SIG-M5 (cell line): Measurements from ENCODE around the gene ADGRG1.

Source experiments
- DNase-seq: peaks from one replicate; lab custom pipeline; 2025; lab: John Stamatoyannopoulos, UW

The ADGRG1 gene

GRCh38 chr16:57635266-57636097 lies 7.1 kb downstream of the ADGRG1 start:
- DNase-seq, result no peak

- DNase-seq, result no peak
These were observed 7.8 kb downstream of the ADGRG1 start for GRCh38 chr16:57636184-57636583.

- DNase-seq, result no peak
These were observed 8.6 kb downstream of the ADGRG1 start for GRCh38 chr16:57637020-57637419.

GRCh38 chr16:57637424-57637823 lies 9.0 kb downstream of the ADGRG1 start:
- DNase-seq, result no peak

GRCh38 chr16:57637965-57638364 lies 9.5 kb downstream of the ADGRG1 start:
- DNase-seq, result no peak

DNA sequence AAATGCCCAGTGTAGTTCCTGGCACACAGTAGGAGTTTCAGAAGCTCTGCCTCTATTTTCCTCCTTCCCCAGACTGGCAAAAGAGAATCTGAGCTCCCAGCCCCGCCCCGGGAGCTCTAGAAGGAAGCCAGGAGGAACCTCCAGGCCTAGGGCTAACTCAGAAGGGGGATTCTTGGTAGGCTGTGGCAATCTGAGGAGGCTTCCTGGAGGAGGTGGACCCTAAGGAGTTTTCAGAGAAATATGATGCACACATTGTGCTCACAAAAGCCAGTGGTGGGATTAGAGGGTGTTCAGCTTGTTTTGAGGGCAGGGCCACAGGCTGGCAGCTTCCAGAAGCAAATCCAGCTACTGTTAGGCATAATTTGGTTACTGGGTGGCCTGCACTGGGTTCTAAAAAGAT lies 10.0 kb downstream of the ADGRG1 start:
- DNase-seq, result no peak

DNA sequence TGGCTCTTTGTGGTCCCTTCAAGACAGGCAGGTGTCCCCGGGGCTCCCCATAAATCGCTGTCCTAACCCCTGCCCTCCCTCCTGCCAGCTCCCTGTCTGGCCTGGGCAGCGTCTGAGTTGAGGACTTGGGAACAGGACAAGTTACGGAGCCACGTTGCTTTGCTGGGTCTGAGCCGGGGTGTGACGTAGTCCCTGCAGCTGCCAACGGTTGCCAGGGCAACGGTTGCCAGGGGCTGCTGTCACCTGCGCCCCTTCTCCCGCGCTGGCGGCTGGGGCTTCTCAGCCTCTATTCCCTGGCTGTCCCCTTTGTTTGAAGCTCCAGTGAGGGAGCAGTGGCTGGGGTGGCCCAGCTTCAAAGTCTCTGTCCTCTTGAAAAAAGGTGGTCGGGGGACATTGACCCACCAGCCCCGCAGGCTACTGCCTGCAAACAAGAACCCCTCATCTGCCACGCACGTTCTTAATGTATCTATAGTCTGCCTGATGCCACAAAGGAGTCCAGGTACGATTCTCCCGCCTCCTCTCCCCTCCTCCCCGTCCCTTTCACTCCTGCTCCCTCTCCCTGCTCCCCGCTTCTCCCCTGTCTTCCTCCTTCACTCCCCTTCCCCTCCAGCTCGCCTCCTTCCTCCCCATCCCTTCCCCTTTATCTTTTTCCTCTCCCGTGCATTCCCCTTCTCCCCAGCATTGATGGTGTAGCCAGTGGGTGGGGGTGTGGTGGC lies 10.9 kb downstream of the ADGRG1 start:
- DNase-seq, result no peak

GRCh38 chr16:57640185-57640584 lies 11.8 kb downstream of the ADGRG1 start:
- no peak for DNase-seq

DNA sequence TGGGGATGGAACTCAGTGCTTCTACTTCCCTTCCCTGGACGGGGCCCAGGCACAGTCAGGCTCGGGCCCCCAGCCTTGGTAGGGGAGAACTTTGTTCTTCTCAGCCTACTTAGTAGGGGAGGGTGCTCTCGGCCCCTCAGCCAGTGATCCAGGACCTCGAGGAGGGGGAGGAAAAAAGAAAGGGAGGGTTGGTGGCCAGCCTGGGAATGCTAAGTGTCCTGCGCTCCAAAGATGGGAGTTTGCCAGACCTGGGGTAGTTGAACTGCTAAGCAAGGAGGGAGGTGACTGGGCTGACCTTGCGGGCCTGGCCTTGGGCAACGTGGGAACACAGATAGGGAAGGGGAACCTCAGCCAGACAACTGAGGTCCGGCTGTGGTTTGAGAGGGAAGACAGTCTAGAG lies 12.2 kb downstream of the ADGRG1 start:
- no peak for DNase-seq

DNA sequence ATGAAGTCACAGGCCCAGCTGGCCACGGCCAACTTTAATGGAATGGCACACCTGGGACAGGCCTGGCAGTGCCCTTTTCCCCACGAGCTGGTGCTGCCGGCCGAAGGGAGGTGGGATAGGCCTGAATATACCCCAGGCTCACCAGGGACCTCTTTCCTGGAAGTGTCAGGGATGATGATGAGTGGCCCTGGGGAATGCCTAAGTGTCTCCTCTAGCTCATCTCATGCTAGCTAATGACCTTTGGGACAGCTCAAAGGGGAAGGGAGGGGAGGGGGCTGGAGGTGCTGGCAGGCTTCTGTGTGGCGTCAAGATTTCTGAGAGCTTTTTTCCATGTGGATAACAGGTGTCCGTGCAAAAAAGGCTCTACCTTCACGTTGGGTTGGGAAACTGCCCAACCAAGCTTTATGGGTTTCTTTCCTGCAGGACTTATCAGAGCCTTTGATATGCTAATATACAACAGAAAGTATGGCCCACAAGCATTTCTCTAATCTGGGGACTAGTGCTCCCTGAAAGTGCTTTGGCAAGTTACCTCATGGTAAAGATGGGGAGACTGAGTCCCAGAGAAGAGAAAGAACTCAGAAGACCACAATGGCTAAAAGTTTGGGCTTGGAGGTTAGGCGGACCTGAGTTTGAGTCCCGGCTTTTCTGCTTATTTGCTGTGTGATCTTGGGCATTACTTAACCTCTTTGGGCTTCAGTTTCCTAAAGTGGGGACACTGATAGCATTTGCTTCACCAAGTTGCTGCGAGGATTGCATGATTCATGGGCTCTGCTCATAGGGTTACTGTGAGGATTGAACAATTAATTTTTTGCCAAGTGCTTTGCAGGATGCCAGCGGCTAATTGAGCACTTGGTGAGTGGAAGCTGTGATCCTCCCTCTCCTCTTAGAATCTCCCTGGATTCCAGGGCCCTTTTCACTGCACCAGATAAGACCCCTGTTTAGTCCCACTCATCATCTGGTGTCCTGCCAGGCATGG lies 14.0 kb downstream of the ADGRG1 start:
- DNase-seq, result no peak

DNA sequence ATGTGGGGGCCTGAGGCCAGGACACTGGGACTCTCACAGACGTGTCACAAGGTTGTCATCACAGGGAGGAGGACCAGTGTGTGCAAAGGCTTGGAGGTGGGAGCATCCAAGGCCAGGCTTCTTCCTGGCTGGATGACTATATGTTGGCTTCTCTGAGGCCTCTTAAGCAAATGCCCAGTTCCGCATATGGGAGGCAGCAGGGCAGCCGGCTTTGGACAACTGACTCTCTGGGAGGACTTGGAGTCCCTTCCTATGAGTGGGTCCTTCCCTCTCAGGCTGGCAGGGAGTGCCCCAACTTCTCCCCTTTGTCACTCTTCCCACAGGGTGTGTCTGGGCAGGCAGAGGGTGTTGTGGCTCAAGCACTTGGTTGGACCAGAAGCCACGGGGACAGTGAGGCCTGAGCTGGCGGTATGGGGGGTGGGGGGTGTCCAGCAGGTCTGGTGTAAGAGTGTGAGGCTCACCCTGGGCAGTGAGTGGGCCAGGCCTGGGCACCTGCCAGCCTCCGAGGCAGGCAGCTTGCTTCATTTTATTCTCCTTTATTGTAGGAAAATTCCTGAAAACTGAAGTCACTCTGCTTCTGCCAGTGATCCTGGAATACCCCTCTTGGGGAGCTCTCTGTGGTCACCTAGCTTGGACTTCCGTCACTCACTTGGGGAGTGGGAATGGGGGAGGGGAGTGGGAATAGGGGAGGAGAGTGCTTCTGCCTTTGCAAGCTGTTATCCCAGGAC lies 14.9 kb downstream of the ADGRG1 start:
- DNase-seq, result no peak

- no peak for DNase-seq
These were observed 15.5 kb downstream of the ADGRG1 start for GRCh38 chr16:57643910-57644309.

GRCh38 chr16:57644383-57645014 lies 16.1 kb downstream of the ADGRG1 start:
- DNase-seq, result no peak

DNA sequence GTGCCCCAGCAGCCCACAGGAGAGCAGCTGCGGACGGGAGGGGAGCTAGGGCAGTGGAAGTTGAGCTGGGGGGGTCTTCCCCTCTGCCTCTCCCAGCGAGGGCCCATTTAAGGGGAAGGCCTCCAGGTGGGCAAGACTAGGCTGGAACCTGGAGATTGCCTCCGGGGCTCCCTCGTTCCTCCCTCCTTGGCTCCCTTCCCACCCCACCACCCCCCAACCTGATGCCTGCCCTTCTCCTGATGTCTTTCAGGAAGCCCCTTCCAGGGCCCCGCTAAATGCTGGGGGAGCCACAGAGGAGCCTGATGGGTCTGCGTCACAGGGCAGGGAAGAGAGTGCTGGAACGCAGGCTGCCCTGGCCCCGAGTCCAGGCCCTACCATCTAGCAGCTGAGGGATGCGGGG lies 16.7 kb downstream of the ADGRG1 start:
- DNase-seq, result no peak

- no peak for DNase-seq
These were observed 17.4 kb downstream of the ADGRG1 start for GRCh38 chr16:57645691-57646387.

DNA sequence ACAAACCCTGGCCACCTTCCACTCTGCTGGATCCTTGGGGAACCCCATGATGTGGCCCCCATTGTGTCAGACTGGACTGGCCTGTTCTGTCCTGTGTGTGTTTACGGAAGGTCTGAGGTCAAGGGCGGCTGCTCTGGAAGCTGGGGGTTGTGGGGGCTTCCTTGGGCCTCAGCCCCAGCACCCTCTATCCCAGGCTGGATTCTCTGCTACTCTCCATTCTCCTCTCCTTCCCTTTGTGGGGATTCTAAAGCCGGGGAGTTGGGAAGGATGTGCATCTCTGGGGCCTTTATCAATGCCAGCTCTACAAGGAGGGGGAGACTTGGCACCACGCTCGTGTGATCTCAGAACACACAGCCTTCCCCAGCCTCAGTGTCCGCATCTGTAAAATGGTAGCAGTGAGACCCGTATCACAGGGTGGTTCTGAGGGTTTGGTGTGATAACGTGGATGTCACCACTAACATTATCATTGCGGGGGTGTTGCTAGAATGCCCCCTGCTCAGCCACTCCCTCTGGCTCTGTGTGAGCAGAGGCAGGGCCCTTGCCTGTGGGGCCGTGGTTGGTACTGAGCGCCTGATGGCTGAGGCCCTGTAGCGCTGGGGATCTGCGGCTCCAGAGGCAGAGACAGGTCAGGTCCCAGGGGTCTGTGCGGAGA lies 18.1 kb downstream of the ADGRG1 start:
- DNase-seq, result no peak

DNA sequence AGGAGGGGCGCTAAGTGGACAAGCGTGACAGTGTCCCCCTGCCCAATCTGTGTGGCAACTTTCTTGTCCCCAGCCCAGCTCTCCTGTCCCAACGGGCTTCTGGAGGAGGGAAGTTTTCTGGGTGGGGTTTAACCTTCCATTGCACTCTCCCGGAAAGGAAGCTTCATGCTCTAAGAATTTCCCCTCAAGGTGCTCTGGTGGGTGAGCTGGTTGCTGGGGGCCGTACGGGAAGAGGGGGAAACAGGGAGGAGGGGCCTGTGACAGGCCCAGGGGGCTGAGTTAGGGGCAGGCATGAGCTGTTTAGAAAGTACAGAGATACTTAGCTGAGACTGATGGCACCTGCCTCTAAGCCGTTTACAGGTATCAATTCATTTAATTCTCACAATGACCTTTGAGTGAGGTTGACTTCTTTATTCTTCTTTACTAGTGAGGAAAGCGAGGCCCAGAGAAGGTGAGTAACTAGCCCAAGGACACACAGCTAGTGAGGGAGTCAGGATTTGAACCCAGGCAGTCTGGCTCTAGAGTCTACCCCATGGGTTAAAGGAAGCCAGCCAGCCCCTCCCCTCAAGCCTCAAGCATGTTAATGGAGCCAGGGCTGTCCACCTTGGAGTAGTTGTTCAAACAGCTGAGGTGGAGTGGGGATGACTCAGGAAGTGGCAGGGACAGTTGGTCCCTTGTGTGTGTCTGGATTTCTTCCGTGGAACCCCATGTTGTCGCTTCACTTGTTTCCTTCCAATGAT lies 18.9 kb downstream of the ADGRG1 start:
- no peak for DNase-seq

GRCh38 chr16:57648125-57648524 lies 19.7 kb downstream of the ADGRG1 start:
- no peak for DNase-seq
